Erythroblast (primary cell): ENCODE data around the gene ATF6.

Experiments used
- GATA1 ChIP-seq: IDR thresholded peaks from 2 replicates; pipeline ENCODE4 v1.6.1; 2011; ENCODE audit warnings: low read depth, mild to moderate bottlenecking, control low read depth, low read length, moderate library complexity
- POLR2A ChIP-seq: IDR thresholded peaks from 2 replicates; pipeline ENCODE4 v1.6.1; 2011; ENCODE audit warnings: mild to moderate bottlenecking, low read length

DNA sequence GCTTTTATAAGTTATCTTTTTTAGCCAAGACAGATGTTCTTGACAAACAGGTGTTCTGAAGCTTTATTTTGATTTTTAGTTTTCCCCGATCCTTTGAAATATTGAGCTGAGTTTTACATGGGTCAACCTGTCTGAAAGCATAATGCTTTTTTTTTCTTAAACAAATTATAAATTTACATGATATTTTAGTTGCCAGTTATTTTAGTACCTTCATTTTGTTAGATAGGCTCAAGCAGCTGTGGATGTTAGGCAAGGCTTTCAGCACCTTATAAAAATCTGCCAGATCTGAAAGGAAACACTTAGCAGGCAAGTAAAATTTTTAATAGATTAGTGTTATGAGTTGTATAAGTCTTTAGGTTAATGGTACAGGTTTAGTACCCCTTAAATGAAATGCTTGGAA is 33.7 kb downstream of the ATF6 start:
- no peak for TF ChIP-seq POLR2A
- TF ChIP-seq GATA1: no peak
